HG03095 (cell line): ENCODE measurements around the gene PNP.

Experiments
- ATAC-seq: cut with Tn5 transposase; IDR thresholded peaks from one replicate; pipeline ENCODE4 v1.9.1; 2021; ENCODE audit warnings: moderate library complexity; ENCODE audit not compliant: unreplicated experiment

The PNP gene

GRCh38 chr14:20454516-20455354 is 14.5 kb upstream of the PNP start, which contains the start of the genes APEX1 and OSGEP:
APEX1 (plus strand) TSS chr14:20455226; CDS start chr14:20455646, 420 bp downstream.
OSGEP (minus strand) TSS chr14:20454812; CDS start chr14:20454683, 129 bp downstream.
- peak; percentile 80 for ATAC-seq

DNA sequence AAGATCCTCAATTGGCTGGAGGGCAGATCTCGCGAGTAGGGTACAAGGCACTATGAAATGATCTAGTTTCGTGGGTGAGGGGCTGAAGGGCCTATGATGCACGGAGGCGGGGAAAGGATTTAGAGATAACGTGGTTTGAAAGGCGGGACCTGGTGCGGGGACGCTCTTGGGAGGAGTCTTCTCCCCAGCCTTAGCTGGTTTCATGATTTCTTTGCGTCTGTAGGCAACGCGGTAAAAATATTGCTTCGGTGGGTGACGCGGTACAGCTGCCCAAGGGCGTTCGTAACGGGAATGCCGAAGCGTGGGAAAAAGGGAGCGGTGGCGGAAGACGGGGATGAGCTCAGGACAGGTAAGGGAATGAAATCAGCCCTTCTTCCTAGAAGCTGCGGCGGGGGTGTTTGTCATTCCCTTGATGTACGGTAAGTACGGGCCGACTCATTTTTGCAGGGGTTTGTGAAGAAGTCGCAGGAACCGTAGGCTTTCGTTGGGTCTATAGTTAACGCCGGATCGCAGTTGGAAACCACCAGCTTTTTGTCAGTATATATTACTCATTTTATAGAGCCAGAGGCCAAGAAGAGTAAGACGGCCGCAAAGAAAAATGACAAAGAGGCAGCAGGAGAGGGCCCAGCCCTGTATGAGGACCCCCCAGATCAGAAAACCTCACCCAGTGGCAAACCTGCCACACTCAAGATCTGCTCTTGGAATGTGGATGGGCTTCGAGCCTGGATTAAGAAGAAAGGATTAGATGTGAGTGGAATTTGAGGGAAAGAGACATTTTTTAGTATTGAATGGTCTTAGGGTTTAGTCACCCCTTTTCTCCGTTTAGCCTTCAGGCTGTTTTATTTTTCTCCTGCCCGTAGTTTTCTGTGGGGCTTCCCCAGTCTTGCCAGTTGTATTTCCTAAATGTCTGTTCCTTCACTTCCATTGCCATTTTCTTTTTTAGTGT is 13.6 kb upstream of the PNP start:
- ATAC-seq: peak; percentile 29

GRCh38 chr14:20456971-20457370 is 12.2 kb upstream of the PNP start:
- ATAC-seq: no peak

- ATAC-seq: no peak
Measured at GRCh38 chr14:20458031-20458789, 11.0 kb upstream of the PNP start.

DNA sequence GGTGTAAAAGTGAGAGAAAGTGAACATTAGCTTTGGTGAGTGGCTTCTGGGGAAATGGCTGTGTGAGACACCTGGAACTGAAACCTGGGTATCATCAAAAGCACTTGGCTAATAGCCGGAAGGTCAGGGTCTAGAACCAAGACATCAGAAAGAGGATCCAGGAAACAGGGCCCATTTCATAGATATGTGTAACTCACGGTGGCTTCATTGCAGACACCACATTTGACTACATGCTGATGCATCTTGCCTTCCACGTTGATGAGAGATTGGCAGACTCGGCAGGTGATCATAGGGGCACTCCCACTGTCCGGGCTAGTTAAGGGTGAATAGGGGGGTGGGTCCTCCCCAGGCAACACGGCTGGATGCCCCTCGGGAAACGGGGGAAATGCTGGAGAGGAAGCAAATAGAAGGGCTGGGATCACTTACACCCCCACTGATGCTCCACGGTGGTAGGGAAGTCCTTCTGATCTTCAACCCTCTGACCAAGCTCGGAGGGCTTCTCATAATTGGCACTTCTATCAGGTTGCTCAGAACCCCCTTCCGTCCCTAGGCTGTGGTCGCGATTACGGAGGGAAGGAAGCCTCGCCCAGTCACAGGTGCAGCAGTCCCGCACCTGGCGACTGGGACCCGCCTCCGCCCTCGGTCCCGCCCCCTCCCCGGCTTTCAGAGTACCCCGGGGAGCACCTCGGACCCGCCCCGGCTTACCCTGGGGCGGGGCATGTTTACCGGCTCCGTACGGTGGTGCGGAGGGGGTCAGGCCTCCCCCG is 8.6 kb upstream of the PNP start:
- ATAC-seq: no peak

GRCh38 chr14:20461225-20462141 is 7.7 kb upstream of the PNP start, which contains the start of gene PIP4P1:
PIP4P1 (minus strand) TSS chr14:20461434; CDS start chr14:20461325, 109 bp downstream.
- peak; percentile 92 for ATAC-seq

- ATAC-seq: no peak
Measured at GRCh38 chr14:20468764-20469241, 403 bp upstream of the PNP start.

- peak; percentile 28 for ATAC-seq
Measured at GRCh38 chr14:20469890-20470602, 840 bp downstream of the PNP start.

GRCh38 chr14:20470603-20470901 is 1.3 kb downstream of the PNP start:
- ATAC-seq: no peak

DNA sequence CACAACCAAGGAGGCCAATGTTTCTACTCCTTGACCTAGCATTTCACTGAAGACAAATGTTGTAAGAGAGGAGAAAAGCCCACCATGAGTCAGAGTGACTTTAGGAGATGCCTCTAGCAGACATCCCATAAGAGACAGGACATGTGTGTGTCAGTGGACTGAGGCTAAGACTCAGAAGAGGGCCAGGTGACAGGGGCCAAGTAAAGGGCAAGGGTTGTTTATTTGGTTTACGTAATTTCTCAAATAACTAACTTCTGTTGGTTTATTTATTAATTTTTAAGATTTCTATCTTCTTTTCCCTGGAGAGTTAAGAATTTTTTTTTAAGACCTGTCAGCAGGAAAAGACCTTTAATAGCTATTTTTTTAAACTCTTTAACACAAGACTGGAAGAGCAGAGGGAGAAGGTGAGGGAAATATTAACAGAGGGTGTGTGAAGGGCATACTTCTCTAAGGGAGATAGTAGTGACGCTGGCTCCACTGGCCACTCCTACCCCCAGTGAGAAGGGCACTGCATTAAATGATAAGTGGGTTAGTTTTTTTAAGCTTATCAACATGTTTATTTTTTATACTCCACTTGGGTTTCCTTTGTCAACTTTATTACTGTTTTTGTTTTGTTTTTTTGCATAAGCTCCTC is 3.4 kb downstream of the PNP start:
- no peak for ATAC-seq

DNA sequence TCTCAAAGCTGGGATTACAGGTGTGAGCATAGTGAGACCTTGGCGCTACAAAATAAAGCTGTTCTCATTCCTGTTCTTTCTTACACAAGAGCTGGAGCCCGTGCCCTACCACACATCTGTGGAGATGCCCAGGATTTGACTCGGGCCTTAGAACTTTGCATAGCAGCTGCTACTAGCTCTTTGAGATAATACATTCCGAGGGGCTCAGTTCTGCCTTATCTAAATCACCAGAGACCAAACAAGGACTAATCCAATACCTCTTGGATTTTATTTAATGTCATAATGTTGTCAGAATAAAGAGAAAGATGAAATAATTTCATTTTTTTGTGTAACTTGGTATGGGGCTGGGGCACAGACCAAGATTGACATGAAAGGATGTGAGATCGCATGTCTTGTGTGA is 7.6 kb downstream of the PNP start:
- ATAC-seq: no peak

GRCh38 chr14:20477211-20477876 is 8.1 kb downstream of the PNP start:
- no peak for ATAC-seq

- no peak for ATAC-seq
Measured at GRCh38 chr14:20478894-20479293, 9.7 kb downstream of the PNP start.

GRCh38 chr14:20482382-20482781 is 13.2 kb downstream of the PNP start:
- ATAC-seq: no peak

DNA sequence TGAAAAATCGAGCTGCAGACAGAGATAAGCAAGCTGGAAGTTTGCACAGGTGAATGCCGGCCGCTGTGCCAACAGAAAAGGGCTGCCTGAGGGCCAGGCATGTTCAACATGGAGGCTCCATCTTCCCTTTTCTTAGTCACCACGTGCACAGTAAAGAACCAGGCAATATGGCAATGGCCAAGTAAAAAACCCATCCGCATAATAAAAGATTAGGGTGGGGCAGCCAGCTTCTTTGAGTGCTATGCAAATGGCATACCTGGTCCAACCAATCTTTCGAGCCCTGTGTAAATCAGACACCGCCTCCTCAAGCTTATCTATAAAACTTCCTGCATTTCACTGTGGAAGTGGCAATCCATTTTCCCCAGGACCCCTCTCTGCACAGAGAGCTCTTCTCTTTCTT is 16.7 kb downstream of the PNP start:
- ATAC-seq: no peak

DNA sequence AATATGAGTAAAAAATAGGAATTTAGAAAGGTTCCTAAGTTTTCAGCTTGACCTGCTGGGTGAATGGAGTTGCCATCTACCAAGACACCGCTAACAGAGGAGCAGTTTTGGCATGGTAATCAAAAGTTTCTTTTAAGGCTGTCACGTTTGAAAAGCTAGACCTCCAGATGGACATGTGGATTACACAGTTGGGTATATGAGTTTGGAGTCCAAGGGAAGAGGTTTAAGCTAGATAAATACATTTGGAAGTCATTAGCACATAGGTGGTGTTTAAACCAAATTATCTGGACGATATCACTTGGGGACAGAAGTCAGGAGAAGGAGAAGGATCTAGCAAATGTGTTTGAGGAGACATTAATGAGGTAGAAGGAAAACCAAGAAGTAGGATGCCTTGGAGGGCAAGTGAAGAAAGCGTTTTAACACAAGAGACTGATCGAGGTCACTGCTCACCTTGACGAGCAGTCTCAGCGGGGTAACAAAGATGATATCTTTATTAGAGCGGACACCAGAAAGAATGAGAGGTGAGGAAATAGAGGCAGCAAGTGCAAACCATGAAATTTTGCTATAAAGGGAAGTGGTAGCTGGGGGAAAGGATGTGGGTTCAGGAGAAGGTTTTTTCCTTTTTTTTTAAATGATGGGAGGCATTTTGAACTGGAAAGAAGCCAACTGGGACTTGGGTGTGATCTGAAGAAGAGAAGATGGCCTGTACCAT is 17.6 kb downstream of the PNP start:
- ATAC-seq: no peak

GRCh38 chr14:20487396-20487725 is 18.2 kb downstream of the PNP start:
- ATAC-seq: no peak
